ENCODE data around the gene PNPLA3.

Gene PNPLA3

DNA sequence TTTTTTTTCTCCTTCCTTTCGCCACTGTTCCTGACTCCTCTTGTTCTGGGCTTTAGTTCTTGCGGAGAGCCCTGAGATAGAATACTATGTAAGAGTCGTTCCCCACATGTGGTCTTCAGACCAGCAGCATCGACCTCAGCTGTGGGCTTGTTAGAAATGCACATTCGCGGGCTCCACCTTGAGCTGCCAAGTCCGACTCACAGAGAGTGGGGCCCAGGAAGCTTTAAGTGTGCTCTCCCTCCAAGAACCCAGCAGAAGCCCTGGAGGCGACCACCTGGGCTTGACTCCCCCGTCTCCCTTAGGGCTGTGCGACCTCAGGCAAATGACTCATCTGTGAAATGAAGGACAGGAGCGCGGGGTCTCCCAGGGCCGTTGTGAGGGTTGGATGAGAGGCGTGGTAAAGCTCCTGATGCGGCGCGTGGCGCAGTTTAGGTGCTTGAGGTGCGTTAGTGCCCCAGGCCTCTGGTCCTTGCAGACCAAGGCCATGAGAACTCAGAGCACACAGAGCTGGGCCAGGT, 50.5 kb downstream of the PNPLA3 start:
- TF ChIP-seq CTCF (IDR thresholded peaks at IDR 0.05; ENCODE audit: control extremely low read depth, extremely low read depth, low read depth, missing control alignments): no peak
- CTCF ChIA-PET: interaction anchor here (2.6 to 3.0 kb wide), 2 partner anchors 19 to 111 kb away, joined by 9 to 18 read pairs; no protein-coding TSS in a partner anchor
- DNase-seq (ENCODE audit: extremely low spot score): no peak
- POLR2A ChIA-PET: no interaction called here

GRCh38 chr22:43975041-43975440, 51.4 kb downstream of the PNPLA3 start:
- TF ChIP-seq CTCF (IDR thresholded peaks at IDR 0.05; ENCODE audit: control extremely low read depth, extremely low read depth, low read depth, missing control alignments): no peak
- CTCF ChIA-PET: interaction anchor here (2.6 kb wide), 1 partner anchor 110 kb away, joined by 9 read pairs; no protein-coding TSS in a partner anchor
- POLR2A ChIA-PET: no interaction called here
- no peak for DNase-seq (ENCODE audit: extremely low spot score)

DNA sequence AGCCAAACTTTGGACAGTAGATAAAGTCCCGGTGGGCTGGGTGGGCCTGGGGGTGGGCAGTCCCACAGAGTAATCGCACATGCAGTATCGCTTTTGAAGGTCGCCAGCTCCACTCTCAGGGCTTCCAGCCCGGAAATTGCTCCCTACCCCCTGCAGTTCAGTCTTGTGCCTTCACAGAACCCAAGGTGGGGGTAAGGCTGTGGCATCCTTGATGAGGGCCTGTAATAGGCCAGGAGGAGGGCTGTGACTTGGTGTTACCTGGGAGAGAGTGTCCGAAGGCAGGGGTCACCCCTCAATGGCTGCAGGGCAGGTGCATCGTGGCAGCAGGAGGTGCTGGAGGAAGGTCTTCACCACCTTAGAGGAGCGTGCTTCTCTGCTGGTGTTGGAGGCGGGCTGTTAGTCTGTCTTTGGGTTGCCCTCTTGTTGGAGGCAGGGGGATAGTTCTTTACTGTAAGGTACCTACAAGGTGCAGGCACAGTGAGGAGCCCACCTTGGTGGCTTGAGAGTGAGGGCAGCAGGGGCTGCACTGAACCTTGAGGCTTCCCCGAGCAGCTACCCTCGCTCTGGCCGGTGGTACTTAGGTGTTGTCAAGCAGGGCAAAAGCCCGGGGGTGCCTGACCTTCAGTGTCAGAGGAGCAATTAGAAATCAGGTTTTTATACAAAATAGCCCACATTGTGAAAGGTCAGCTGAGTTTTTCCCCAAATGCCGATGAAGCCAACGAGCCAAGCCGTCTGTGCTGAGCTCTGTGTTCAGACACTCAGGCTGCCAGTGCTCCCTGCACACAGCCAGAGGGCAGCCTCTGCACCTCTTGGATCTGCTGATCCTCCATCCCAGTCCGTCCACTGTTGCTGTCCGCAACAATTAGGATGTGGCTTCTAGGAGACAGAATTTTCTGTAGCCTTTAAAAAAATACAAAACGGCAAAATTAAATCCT, 53.5 kb downstream of the PNPLA3 start:
- POLR2A ChIA-PET: no interaction called here
- no peak for DNase-seq (ENCODE audit: extremely low spot score)
- TF ChIP-seq CTCF (IDR thresholded peaks at IDR 0.05; ENCODE audit: control extremely low read depth, extremely low read depth, low read depth, missing control alignments): no peak
- CTCF ChIA-PET: interaction anchor here (1.1 to 2.4 kb wide), 2 partner anchors 16 to 109 kb away, joined by 3 to 11 read pairs; no protein-coding TSS in a partner anchor

DNA sequence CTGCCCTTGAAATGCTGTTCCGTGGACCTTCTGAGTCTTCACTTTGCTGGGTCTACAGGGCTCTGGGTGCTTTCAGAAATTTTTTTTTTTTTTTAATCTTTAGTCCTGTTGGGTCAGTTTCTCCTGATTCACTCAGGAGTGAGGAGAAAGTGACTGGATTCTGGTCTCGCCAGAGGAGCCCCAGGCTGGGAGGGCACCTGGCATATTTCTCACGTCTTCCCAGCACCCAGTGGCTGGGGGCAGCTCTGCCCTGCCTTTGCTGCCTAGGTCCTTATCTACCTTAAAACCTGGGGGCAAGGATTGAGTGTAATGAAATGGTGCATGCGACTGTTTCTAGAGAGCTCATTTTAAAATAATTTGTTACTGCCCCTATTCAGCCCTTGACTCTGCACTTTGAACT, 55.0 kb downstream of the PNPLA3 start:
- ChIA-PET POLR2A (no interaction called here), CTCF (interaction anchor here (2.4 kb wide), 1 partner anchor 15 kb away, joined by 11 read pairs; no protein-coding TSS in a partner anchor)
- no peak for TF ChIP-seq CTCF (IDR thresholded peaks at IDR 0.05; ENCODE audit: control extremely low read depth, extremely low read depth, low read depth, missing control alignments)
- DNase-seq (ENCODE audit: extremely low spot score): no peak

DNA sequence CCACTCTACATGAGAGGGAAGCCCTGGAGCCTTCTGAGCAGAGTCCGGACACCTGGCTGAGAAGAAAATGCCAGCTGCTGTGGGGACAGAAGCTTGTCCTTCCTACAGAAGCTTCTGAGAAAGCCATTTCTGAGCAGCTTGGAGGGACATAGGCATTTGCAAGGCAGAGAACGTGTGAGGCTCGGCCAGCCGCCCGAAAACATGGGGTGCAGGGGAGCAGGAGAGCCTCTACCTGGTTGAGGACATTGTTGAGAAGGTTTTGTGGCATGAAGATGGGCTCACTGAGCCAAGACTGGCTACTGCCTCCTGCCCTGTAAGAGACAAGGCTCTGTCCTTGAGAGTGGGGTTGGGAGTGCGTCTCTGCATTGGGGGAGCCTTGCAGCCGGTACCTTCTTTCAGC, 57.0 kb downstream of the PNPLA3 start:
- DNase-seq (ENCODE audit: extremely low spot score): no peak
- TF ChIP-seq CTCF (IDR thresholded peaks at IDR 0.05; ENCODE audit: control extremely low read depth, extremely low read depth, low read depth, missing control alignments): no peak
- ChIA-PET POLR2A (no interaction called here), CTCF (interaction anchor here (4.8 kb wide), 1 partner anchor 12 kb away, joined by 36 read pairs; no protein-coding TSS in a partner anchor)

- no peak for DNase-seq (ENCODE audit: extremely low spot score)
- ChIA-PET CTCF (interaction anchor here (4.8 kb wide), 1 partner anchor 12 kb away, joined by 36 read pairs; no protein-coding TSS in a partner anchor), POLR2A (no interaction called here)
- no peak for TF ChIP-seq CTCF (IDR thresholded peaks at IDR 0.05; ENCODE audit: control extremely low read depth, extremely low read depth, low read depth, missing control alignments)
Observed at GRCh38 chr22:43980996-43981395, 57.4 kb downstream of the PNPLA3 start.
